Measurements from ENCODE around the gene HSPB1. TPM values are rescaled to one million over a fixed set of nuclear protein-coding genes. Genes with fewer than 3 reads are reported as not detected.

The HSPB1 gene
- total and polyA plus RNA-seq, 2 of the 13 experiments (the other 11 are each of a cell fraction or from before 2014, with no cell fraction given) = 21.0 to 38.6 TPM

DNA sequence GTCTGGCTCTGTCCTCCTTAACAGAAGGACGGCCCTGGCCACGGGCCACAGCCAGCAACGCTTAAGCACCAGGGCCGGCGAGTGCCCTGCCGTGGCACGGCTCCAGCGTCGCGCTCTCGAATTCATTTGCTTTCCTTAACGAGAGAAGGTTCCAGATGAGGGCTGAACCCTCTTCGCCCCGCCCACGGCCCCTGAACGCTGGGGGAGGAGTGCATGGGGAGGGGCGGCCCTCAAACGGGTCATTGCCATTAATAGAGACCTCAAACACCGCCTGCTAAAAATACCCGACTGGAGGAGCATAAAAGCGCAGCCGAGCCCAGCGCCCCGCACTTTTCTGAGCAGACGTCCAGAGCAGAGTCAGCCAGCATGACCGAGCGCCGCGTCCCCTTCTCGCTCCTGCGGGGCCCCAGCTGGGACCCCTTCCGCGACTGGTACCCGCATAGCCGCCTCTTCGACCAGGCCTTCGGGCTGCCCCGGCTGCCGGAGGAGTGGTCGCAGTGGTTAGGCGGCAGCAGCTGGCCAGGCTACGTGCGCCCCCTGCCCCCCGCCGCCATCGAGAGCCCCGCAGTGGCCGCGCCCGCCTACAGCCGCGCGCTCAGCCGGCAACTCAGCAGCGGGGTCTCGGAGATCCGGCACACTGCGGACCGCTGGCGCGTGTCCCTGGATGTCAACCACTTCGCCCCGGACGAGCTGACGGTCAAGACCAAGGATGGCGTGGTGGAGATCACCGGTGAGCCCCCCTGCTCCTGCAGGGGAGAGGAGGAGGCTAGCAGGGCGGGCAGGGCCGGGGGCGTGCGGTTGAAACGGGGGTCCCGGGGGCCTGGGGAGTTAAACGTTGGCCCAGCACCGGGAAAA is at the start of gene HSPB1 (continued):
- TF ChIP-seq E2F1 (CRISPR knock-in tag; IDR thresholded peaks at IDR 0.05) (no peak), ZBTB26 (CRISPR knock-in tag; IDR thresholded peaks at IDR 0.05; ENCODE audit: borderline replicate concordance) (peak; percentile 93), THAP11 (CRISPR knock-in tag; IDR thresholded peaks at IDR 0.05) (peak; percentile 46; the same call in 1 of the 2 replicates), NR2F6 (IDR thresholded peaks at IDR 0.05) (no peak), NR2F6 (CRISPR knock-in tag; IDR thresholded peaks at IDR 0.05) (peak; percentile 61), ZNF34 (CRISPR knock-in tag; IDR thresholded peaks at IDR 0.05; ENCODE audit: borderline replicate concordance) (no peak), BORCS8-MEF2B (CRISPR knock-in tag; IDR thresholded peaks at IDR 0.05) (peak; percentile 64; the same call in 1 of the 2 replicates), SMC3 (IDR thresholded peaks at IDR 0.05; ENCODE audit: low read length) (no peak), AHR (CRISPR knock-in tag; IDR thresholded peaks at IDR 0.05) (no peak), NFYB (CRISPR knock-in tag; IDR thresholded peaks at IDR 0.05) (no peak), MAFG (CRISPR knock-in tag; IDR thresholded peaks at IDR 0.05) (no peak), SRY (CRISPR knock-in tag; IDR thresholded peaks at IDR 0.05) (0 out of 2 replicates have a peak, but pooled peaks have one; percentile 50), AGO2 (optimal IDR thresholded peaks at IDR 0.05; ENCODE audit: low read depth, low read length) (peak; percentile 69), ZBTB25 (CRISPR knock-in tag; IDR thresholded peaks at IDR 0.05) (peak; percentile 62; the same call in 1 of the 2 replicates), SOX6 (IDR thresholded peaks at IDR 0.05) (no peak), SOX6 (CRISPR knock-in tag; IDR thresholded peaks at IDR 0.05) (peak; percentile 36; the same call in 1 of the 2 replicates), HOXA5 (CRISPR knock-in tag; IDR thresholded peaks at IDR 0.05) (no peak), NFKB2 (CRISPR knock-in tag; IDR thresholded peaks at IDR 0.05; ENCODE audit: borderline replicate concordance) (peak; percentile 90; the same call in 1 of the 2 replicates), PAWR (CRISPR knock-in tag; IDR thresholded peaks at IDR 0.05; ENCODE audit: borderline replicate concordance) (no peak)
- TF ChIP-seq, protein P1, sequence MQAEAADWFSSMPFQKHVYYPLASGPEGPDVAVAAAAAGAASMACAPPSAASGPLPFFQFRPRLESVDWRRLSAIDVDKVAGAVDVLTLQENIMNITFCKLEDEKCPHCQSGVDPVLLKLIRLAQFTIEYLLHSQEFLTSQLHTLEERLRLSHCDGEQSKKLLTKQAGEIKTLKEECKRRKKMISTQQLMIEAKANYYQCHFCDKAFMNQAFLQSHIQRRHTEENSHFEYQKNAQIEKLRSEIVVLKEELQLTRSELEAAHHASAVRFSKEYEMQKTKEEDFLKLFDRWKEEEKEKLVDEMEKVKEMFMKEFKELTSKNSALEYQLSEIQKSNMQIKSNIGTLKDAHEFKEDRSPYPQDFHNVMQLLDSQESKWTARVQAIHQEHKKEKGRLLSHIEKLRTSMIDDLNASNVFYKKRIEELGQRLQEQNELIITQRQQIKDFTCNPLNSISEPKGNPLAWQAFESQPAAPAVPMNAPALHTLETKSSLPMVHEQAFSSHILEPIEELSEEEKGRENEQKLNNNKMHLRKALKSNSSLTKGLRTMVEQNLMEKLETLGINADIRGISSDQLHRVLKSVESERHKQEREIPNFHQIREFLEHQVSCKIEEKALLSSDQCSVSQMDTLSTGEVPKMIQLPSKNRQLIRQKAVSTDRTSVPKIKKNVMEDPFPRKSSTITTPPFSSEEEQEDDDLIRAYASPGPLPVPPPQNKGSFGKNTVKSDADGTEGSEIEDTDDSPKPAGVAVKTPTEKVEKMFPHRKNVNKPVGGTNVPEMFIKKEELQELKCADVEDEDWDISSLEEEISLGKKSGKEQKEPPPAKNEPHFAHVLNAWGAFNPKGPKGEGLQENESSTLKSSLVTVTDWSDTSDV (CRISPR knock-in tag; IDR thresholded peaks at IDR 0.05) = peak; percentile 77
- TF ChIP-seq, protein P2, sequence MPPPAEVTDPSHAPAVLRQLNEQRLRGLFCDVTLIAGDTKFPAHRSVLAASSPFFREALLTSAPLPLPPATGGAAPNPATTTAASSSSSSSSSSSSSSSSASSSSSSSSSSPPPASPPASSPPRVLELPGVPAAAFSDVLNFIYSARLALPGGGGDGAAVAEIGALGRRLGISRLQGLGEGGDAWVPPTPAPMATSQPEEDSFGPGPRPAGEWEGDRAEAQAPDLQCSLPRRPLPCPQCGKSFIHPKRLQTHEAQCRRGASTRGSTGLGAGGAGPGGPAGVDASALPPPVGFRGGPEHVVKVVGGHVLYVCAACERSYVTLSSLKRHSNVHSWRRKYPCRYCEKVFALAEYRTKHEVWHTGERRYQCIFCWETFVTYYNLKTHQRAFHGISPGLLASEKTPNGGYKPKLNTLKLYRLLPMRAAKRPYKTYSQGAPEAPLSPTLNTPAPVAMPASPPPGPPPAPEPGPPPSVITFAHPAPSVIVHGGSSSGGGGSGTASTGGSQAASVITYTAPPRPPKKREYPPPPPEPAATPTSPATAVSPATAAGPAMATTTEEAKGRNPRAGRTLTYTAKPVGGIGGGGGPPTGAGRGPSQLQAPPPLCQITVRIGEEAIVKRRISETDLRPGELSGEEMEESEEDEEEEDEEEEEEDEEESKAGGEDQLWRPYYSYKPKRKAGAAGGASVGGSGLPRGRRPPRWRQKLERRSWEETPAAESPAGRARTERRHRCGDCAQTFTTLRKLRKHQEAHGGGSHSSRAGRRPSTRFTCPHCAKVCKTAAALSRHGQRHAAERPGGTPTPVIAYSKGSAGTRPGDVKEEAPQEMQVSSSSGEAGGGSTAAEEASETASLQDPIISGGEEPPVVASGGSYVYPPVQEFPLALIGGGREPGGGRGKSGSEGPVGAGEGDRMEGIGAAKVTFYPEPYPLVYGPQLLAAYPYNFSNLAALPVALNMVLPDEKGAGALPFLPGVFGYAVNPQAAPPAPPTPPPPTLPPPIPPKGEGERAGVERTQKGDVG (CRISPR knock-in tag; IDR thresholded peaks at IDR 0.05; ENCODE audit: borderline replicate concordance) = 0 out of 2 replicates have a peak, but pooled peaks have one; percentile 18

Measured in HepG2 (cell line).